ENCODE results near the gene METRN.

METRN gene

GRCh38 chr16:714558-715476 is at the start of gene METRN:
Gene METRN, plus strand, starts transcription at chr16:715118. Its CDS starts 172 bp downstream, at chr16:715290.
- peak; percentile 85 for DNase-seq (ENCODE audit: low spot score)

- no peak for DNase-seq (ENCODE audit: low spot score)
Observed at GRCh38 chr16:666572-666971, 48.3 kb upstream of the METRN start.

- DNase-seq (ENCODE audit: low spot score): no peak
Observed at GRCh38 chr16:667113-667779, 47.7 kb upstream of the METRN start.

- DNase-seq (ENCODE audit: low spot score): peak; percentile 93
Observed at GRCh38 chr16:667780-668518, 47.0 kb upstream of the METRN start, which contains the start of gene RHOT2. Gene RHOT2, plus strand, starts transcription at chr16:668132. Its CDS starts 68 bp downstream, at chr16:668200.

GRCh38 chr16:668519-669171 is 46.3 kb upstream of the METRN start:
- peak; percentile 16 for DNase-seq (ENCODE audit: low spot score)

GRCh38 chr16:669666-670065 is 45.3 kb upstream of the METRN start:
- DNase-seq (ENCODE audit: low spot score): no peak

GRCh38 chr16:670485-671352 is 44.2 kb upstream of the METRN start:
- no peak for DNase-seq (ENCODE audit: low spot score)

- no peak for DNase-seq (ENCODE audit: low spot score)
Observed at GRCh38 chr16:671353-672131, 43.4 kb upstream of the METRN start.

- DNase-seq (ENCODE audit: low spot score): no peak
Observed at GRCh38 chr16:672371-672770, 42.5 kb upstream of the METRN start.

- DNase-seq (ENCODE audit: low spot score): no peak
Observed at GRCh38 chr16:672851-673250, 42.1 kb upstream of the METRN start.

- DNase-seq (ENCODE audit: low spot score): no peak
Observed at GRCh38 chr16:673399-673991, 41.4 kb upstream of the METRN start.

- no peak for DNase-seq (ENCODE audit: low spot score)
Observed at GRCh38 chr16:674214-674881, 40.6 kb upstream of the METRN start.

- no peak for DNase-seq (ENCODE audit: low spot score)
Observed at GRCh38 chr16:674968-675883, 39.7 kb upstream of the METRN start, which contains the start of gene RHBDL1. Gene RHBDL1, plus strand, starts transcription at chr16:675671. Its CDS starts 120 bp downstream, at chr16:675791.

- no peak for DNase-seq (ENCODE audit: low spot score)
Observed at GRCh38 chr16:675884-676564, 38.9 kb upstream of the METRN start.

GRCh38 chr16:676565-676902 is 38.4 kb upstream of the METRN start:
- DNase-seq (ENCODE audit: low spot score): no peak

- DNase-seq (ENCODE audit: low spot score): no peak
Observed at GRCh38 chr16:676913-677312, 38.0 kb upstream of the METRN start.
